NCI-H2081 treated with DMSO at 0.1 percent for 48 hours (cell line): ENCODE results near the gene MRM3.
"Not testable (repeated sequence)": the region's sequence is repeated elsewhere in the genome, so short reads cannot be mapped to it uniquely, and the experiment has no call there.

ENCODE experiments used
- DNase-seq: peaks from one replicate; lab custom pipeline; 2025; lab: John Stamatoyannopoulos, UW

The MRM3 gene

DNA sequence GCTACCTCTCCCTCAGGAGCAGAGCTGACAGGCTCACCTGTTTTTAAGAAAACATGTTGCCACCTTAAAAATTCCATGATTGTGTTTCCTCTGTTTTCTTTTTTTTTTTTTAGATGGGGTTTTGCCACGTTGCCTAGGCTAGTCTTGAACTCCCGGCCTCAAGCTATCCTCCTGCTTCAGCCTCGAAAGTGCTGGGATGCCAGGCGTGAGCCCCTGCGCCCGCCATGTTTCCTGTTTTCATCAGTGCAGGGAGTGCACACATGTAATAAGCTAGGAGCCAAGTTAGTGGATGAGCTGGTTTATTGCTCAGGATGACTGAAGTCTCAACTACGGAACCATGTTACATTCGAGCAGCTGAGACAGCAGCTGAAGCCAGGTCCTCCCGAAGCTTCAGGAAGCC, 13.6 kb downstream of the MRM3 start:
- DNase-seq, result no peak

DNA sequence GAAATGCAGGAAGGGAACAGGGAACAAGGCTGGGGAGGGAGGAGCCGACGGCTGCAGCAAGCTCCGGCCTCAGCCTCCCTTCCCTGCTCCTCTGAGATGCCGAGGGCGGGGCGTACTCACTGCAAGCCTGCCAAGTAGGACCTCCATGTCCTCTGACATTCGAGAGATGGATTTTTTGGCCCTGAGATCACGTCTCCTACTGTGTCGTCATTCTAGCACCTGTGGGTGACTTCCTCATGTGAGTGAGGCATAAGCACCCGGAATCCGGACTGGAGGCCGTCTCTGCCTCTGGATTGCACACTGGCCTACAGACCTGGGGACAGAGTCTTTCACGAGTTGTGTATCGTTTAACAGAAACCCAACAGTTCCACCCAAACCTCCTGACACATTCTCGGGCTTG, 14.5 kb downstream of the MRM3 start:
- DNase-seq, result no peak

DNA sequence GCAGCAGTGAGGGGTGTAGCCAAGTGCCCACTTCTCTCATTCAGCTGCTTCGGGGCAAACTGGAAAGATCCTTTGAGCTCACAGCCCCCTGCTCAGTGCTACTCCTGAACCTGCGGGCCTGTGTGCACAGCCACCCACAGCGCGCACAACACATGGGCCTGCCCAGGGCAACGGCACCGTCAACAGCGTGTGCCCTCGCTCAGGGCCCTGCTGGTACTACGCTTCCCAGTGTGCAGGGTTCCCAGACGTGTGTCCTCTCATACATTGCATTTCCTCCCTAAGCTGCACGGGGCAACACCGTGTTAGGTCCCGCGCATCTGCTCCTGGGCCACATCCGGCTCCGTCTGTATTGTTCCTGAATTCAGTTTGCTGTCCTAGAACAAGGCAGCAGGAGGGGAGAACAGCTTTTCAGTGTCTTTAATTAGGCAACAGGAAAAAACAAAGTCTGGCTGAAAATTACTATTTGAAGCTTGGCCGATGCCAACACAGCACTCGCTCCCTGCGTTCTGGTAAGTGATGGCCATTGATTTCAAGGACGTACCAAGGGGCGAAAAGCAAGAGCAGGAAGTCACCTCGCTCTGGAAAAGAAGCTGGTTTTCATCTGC, 15.2 kb downstream of the MRM3 start:
- DNase-seq, result no peak

DNA sequence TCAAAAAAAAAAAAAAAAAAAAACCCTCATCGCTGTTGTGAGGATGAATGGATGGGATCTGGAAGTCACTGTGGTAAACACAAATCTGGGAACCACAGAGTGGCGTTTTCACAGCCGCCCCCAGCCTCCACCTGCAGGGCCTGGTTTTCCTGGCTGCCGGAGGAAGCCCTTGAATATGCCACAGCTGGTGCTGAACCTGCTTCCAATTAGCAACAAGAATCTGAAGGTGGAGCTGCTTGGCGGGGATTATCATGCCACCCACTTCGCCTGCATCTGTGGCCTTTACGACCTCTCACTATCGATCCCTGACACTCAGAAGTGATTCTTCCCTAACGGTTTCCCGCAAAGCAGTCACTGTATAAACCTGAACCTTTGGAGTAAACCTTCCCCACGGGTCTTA, 16.1 kb downstream of the MRM3 start:
- DNase-seq, result no peak

DNA sequence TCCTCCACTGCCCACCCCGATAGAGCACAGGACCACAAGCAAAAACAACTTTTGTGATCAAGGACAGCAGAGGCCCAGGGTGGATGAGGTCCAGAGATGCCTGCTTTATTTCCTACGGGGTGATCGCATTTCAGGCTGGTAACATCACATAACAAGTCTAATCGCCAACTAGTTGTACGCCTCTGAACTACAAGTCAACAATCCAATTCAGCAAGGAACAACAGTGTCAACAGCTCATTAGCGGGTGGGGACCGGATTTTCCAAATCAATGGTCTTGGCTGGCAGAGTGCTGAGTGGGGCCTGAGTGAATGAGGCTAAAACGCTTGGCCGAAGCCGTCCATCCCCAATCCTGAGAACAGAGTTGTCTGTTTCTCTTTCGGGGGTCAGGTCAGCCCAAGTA, 17.1 kb downstream of the MRM3 start:
- no peak for DNase-seq

DNA sequence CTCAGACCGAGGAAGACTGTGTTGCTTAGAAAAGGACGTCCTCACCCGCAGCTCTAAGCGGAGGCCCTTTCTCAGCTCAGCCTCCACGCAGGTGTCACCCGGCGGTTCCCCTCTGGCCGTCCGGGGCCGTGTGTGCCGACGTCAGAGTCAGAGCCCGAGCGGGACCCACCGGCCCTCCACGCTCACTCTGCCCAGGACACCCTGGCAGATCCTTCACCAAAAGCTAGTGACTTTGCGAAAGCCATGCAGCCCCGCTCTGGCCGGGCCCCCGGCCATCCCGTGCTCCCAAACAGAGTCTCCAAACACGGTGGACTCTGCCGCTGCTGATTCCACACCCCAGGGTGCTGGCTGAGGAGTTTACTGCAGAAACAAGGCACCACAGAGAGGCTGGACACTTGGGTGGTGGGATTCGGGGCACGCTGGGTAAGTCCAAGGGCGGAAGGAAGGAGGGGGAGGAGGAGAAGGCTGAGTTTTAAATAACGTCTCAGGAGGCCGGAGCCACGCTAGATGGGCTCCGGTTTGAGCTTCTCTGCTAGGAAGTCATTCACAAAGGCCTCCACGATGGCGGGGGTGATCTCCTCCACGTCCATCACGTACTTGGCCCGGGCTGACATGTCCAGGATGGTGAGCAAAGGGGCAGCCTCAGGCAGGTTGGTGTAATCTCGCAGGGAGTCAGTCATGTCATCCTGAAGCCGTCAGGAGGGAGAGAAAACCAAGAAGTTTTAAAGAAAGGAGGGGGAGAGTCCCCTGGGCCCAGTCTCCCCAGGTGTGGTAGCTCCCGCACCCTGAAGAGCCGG, 18.5 kb downstream of the MRM3 start:
- no peak for DNase-seq

DNA sequence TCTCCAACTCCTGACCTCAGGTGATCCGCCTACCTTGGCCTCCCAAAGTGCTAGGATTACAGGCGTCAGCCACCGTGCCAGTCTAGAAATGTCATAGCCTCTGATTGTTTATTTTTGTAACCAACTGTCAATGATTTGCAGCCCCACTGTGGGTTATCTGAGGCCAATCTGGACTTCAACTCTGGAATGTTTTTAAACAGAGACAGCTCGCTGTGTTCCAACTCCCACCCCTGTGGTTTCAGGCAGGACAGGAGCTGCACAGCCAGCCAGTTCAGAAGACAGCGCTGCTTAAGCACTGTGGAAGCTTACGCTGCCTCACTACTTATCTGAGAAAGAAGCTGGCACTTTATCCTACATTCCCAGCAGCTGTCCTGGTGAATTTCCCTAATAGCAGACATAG, 19.5 kb downstream of the MRM3 start:
- no peak for DNase-seq

DNA sequence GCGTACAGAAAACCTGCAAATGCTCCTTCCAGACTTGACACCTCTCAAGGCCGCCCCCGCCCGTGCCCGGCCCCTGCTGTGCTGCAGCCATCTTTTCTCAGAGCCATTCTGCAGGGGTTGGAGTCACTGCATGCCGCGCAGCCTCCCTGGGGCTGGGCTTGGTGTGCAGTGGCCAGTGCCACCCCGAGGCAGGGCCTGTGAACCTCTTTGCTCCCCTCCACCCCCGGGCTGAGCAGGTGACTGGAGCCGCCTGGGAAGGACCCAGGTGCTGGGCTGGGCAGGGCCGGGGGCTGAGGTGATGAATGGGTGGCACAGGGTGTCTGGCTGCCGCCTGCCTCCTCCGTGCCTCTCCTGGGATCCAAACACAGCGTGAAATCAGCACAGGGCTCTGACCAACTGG, 20.3 kb downstream of the MRM3 start:
- no peak for DNase-seq

DNA sequence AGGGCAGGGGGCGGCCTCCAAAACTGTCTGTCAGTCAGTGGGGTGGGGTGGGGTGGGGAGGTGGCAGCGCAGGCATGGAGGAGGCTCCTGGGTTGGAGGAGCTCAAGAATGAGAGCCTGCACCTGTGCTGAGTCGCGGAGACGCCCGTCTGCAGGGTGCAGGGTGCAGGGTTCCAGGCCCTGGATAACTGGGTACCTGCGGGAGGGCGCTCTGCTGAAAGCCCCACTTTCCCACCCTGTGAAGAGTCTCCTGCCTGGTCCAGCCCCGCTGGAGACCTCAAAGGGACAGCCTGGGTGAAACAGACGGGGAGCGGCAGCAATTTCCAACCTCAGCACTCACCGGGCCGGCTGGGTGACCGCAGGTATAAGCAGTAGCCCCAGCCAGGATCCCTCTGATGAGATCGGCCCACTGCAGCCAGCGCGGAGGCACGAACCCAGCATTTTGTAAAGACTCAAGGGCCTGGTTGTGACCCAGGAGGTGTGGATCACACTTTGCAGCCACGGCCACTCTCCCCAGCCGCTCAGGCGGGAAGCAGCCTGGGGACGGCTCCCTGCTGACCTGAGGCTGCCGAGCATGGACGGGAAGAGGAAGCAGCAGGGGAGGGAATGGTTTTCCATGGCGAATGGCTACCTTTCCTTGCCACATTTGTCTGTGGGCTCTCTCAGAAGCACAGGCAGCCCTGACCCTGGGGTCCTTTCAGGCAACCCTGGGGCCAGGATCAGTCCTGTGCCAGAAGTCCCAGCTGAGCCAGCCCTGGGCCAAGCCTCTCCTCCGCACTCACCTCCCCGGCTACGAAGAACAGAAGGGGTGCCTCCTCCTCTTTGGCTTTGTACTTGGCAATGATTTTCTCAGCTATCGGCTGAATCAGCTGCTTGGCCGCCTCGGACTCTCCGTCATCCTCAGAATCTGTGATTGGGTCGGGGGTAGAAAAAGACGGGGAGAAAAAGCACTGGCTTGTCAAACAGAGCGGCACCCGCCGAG, 21.0 kb downstream of the MRM3 start:
- no peak for DNase-seq

DNA sequence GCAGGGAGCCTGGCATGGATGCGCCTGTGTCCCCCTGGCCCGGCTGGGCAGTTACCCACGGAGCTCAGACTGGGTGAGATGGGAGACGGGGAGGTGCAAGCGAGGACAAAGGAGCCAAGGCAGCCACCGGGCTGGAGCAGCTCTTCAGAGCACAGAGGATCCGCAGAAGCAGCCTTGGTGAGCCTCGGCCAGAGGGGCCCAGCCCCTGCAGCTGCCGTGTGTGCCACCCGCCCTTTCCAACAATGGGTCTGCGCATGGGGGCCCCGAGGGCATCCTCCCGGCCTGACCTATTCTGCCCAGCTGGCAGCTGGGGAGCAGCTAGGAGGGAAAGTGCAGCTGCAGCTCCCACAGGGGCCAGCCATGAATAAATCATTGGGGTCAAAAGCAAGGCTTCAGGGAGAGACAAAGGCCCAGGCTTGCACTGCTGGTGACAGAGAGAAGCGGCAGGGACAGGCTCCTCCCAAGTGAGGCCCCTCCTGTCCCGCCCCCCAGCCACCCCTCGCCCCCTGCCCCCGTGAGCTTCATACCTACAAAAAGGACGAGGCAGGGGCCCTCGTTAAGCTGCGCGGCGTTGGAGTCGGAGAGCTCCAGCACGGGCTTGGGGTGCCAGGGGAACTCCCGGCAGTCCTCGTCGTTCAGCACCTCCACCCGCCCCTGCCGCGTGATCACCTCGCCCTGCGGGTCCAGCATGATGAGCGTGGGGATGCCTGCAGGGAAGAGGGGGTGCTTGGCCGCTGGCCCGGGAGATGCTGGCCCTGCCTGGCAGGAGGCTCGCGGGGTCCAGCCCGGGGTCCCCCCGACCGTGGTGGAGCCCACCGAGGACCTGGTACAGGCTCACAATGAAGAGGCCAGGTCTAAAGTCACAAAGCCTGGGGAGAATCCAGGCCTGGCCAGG, 22.6 kb downstream of the MRM3 start:
- DNase-seq, result no peak

DNA sequence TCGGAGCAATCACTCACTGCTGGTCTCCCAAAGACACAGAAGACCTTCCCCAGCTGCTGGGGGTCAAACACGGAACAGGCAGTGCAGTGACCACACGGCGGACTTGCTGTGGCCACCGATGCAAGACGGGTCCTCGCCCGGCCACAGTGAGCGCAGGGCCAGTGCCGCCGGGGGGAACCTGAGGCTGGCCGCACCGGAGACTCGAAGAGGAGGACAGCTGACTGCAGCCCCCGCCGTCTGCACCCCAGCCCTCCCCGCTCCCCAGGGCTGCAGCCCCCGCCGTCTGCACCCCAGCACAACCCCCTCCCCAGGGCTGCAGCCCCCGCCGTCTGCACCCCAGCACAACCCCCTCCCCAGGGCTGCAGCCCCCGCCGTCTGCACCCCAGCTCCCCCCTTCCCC, 23.7 kb downstream of the MRM3 start:
- DNase-seq, result not testable (repeated sequence)

DNA sequence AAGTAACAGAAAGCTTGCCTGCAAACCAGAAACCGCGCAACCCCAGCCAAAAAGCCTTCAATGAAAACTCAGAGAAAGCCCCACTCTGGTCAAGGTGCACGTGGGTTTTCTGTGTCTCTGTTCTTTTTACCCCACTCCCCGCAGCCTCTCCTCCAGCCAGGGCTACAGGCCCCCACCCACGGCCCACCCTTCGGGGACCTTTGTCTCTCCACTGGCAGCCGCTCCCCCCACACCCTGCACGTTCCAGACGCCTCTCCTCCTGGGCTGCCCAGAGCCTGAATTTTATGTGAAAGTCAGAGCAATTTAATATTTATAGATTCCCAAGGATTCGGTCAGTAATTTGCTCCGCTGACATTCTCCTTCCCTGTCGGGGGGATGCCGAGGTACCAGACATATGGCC, 24.2 kb downstream of the MRM3 start:
- no peak for DNase-seq

DNA sequence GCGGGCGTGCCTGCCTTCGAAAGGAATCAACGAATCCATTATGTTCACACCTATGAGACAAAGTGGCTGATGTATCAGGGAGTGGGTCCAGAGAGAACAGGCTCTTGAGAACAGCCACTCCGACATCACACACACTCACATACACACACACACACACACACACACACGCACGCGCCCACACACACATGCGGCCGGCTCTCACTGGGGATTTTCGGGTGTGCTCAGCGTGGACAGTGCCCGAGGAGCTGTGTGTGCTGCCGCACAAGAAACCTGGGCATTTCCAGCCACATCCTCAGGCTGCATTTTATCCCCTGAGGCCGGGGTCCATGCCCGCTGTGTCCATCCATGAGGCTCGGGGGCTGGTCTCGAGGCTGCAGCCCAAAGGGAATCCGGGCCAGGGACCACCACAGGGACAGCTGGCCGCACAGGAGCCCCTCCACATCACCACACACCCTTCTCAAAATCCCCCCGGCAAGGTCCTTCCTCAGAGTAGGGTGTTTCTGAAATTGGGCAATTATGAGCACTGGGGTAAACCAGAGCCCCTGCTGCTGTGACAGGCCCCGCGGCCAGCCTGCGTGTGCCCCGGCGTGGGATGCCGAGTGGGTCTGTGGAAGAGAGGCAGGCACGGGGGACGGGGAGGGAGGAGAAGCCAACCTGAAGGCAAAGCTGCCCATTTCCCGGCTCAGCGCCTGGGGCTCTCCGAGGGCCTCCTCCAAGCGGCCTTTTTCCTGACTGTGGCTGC, 24.8 kb downstream of the MRM3 start:
- DNase-seq, result no peak

DNA sequence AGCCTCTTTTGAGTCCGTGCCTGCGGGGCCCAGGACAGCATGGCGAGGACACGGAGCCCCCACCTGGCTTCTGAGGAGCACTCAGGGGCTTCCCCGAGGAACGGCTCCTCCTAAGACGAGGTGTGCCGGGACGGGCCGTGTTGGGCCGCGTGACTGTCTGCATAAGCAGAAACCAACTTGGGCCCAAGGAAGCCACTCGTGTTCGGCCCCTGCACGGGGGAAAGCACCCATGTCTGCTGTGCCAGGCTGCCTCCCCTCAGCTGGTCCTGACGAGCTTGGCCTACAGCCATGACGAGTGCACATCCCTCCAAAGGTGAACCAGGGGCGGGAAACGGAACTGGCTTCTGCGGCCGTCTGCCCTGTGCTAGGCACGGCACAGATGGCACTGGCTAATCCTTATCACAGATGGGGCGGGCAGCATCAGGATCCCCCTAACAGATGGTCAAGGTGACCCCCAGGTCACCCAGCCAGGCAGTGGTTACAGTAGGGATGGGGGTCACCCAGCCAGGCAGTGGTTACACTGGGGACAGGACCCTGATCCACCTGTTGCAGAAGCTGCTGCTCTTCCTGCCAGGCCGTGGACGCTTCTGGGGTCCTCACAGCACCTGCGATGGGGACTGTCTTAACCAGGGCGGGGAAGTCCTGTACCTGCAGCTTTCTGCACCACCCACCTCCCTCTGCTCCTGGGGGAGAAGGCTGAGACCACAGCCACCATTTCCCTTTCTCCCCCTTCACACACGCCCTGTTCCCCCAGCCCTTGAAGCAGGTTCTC, 25.6 kb downstream of the MRM3 start:
- DNase-seq, result no peak

DNA sequence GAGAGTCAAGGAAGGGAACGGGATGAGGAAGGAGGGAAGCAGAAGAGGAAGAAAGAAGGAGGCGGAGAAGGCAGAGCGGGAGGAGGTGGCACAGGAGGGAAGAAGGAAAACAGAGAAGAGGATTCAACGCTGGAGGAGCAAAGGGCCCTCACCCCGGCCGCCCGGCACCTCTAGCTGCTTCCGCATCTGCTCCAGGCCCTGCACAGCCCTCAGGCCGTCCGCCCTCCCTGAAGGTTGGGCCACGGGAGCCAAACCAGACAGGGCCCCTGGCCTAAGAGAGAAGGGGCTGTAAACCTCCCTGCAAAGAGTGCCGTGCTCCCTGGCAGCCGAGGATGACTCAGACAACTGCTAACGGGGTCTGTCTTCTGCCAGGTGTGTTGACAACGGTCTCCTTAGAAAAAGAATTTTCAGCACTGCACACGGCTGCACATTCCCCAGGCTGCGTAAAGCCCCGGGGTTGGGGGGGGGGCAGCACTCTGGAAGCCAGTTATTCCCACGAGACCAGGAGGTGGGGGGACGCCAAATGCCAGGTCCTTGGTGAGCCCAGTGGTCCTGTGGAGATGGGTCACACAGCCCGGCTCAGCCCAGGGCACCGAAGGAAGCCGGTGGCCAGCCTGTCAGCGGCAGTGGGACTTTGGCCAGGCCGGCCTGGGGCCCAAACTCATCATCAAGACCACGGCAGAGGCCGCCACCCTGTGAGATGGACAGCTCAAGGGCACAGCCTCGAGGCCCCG, 29.1 kb downstream of the MRM3 start:
- DNase-seq, result no peak

DNA sequence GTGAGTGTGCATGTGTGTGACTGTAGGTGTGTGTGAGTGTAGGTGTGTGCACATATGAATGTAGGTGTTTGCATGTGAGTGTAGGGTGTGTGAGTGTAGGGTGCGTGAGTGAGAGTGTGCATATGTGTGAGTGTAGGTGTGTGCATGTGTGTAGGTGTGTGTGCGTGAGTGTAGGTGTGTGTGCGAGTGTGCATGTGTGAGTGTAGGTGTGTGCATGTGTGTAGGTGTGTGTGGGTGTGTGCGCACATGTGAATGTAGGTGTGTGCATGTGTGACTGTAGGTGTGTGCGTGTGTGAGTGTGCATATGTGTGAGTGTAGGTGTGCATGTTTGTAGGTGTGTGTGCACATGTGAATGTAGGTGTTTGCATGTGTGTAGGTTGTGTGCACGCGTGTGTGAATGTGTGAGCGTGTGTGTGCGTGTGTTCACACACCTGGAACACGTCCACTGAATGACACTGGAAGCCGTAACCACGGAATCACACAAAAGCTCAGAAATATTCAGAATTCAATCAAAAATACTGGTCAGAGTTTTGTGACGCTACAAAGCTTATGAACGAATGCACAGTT, 30.6 kb downstream of the MRM3 start:
- DNase-seq, result no peak

DNA sequence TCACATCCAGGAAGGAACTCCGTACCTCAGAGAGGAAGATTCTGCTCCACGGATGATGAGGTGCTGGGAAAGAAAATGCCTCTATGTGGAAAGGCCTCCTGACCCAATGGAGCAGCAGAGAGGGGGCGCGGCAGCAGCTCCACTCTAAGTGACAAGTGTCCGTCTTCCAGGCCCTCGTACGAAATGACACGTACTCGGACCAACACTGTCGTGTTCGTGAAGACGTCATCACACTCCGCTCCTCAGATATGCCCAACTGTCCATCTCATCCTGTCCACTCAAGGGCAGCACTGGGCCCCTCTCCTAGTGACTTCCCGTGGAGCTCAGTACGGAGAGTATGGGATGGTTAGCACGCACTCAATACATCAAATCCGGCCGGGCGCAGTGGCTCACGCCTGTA, 32.2 kb downstream of the MRM3 start:
- no peak for DNase-seq

DNA sequence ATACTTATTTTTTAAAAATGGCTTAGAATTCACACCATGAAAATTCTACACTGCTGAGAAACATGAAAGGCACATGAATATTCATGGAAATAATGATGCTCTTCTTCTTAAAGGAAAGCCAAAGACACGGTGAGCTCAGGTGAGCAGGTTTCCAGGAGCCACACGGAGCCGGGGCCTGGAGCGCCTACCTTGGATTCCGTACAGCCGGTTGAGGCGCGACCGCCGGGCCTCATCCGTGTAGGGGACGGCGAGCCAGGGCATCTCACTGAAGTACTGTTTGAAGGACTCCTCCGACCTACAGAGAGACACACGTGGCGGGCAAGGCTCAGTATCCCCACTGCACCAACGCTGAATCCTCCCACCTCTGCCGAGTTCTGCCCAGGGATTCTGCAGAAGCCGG, 37.1 kb downstream of the MRM3 start:
- DNase-seq, result no peak

DNA sequence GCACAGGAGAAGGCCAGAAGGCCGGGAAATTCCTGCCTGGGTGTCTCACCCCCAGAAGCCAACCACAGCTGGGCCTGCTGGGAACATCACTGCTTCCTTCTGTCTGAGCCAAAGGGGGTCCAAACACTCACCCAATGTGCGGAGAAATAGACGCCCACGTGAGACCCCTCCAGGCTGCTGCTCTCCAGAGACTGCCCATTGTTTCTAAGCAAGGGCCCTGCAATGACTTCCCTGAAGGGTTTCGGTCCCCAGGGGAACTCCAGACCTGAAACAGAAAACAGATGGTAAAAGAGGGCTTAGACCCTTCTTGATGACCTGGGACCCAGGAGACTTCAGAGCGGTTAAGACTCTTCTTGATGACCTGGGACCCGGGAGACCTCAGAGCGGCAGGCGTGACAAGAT, 41.3 kb downstream of the MRM3 start:
- no peak for DNase-seq
